CD14-positive monocyte (primary cell): Measurements from ENCODE around the gene CDCP2. TPM values are rescaled to one million over a fixed set of nuclear protein-coding genes. Genes with fewer than 3 reads are reported as not detected.

Experiments used
- DNase-seq, 3 donors: peaks; one replicate each; pipeline ENCODE4 v3.0.0-alpha.2; 2011 to 2022
- H2AFZ ChIP-seq: 2 replicates; pipeline ENCODE4 v1.6.0; 2012; ENCODE audit warnings: mild to moderate bottlenecking, low read depth, low read length, inconsistent platforms; ENCODE audit not compliant: insufficient read depth, poor library complexity, severe bottlenecking
- H3K27ac ChIP-seq, 2 donors: 1 replicate in 1 of 2; 2 replicates in 1 of 2; pipeline ENCODE4 v1.5.1; 2012 to 2013; ENCODE audit warnings: low read length in 2 of 2, control low read depth in 1 of 2, inconsistent platforms in 1 of 2, low read depth in 1 of 2, mild to moderate bottlenecking in 1 of 2
- H3K27me3 ChIP-seq, 2 donors: one replicate each; pipeline versions ENCODE4 v1.6.0 to v1.6.1; 2011 to 2013; ENCODE audit warnings: low read length in 2 of 2; ENCODE audit not compliant: control insufficient read depth in 2 of 2, insufficient read depth in 2 of 2
- H3K36me3 ChIP-seq, 2 donors: replicated peaks in 1 of 2; 1 replicate in 1 of 2; 2 replicates in 1 of 2; pipeline versions ENCODE4 v1.5.1 to v1.6.1; 2012 to 2013; ENCODE audit warnings: low read length in 2 of 2, control low read depth in 1 of 2, inconsistent platforms in 1 of 2, mild to moderate bottlenecking in 1 of 2; ENCODE audit not compliant: insufficient read depth in 2 of 2, control insufficient read depth in 1 of 2
- H3K4me1 ChIP-seq, 2 donors: 1 replicate in 1 of 2; 2 replicates in 1 of 2; pipeline versions ENCODE4 v1.5.1 to v1.6.1; 2012 to 2013; ENCODE audit warnings: low read length in 2 of 2, control low read depth in 1 of 2, inconsistent platforms in 1 of 2, mild to moderate bottlenecking in 1 of 2, moderate library complexity in 1 of 2; ENCODE audit not compliant: insufficient read depth in 2 of 2, control insufficient read depth in 1 of 2
- H3K4me2 ChIP-seq: replicated peaks from 2 replicates; pipeline ENCODE3; 2012; ENCODE audit warnings: low read length, moderate library complexity, mild to moderate bottlenecking; ENCODE audit not compliant: poor library complexity, severe bottlenecking; ENCODE audit errors: extremely low read depth
- H3K4me3 ChIP-seq, 3 experiments: fragments of 200-600 bp in 1 of 3; sonication (generic) in 1 of 3; replicated peaks in 1 of 3; 1 replicate in 2 of 3; 2 replicates in 1 of 3; pipeline ENCODE4 v1.5.1; 2011 to 2013; ENCODE audit warnings: low read length in 3 of 3, mild to moderate bottlenecking in 3 of 3, control low read depth in 2 of 3, low read depth in 2 of 3, inconsistent platforms in 1 of 3, moderate library complexity in 1 of 3
- H3K79me2 ChIP-seq: 2 replicates; pipeline ENCODE4 v1.6.0; 2012; ENCODE audit warnings: mild to moderate bottlenecking, control low read depth, inconsistent platforms, low read length, moderate library complexity; ENCODE audit not compliant: insufficient read depth
- H3K9ac ChIP-seq: 2 replicates; pipeline ENCODE4 v1.6.0; 2017; ENCODE audit warnings: low read length, mild to moderate bottlenecking; ENCODE audit not compliant: insufficient read depth, poor library complexity, severe bottlenecking
- H3K9me3 ChIP-seq, 2 donors: replicated peaks in 1 of 2; 1 replicate in 1 of 2; 2 replicates in 1 of 2; pipeline versions ENCODE4 v1.5.1 to v1.6.1; 2012 to 2013; ENCODE audit warnings: low read length in 2 of 2, control low read depth in 1 of 2; ENCODE audit not compliant: control insufficient read depth in 1 of 2, insufficient read depth in 1 of 2
- H4K20me1 ChIP-seq: 2 replicates; pipeline ENCODE4 v1.6.0; 2012; ENCODE audit warnings: mild to moderate bottlenecking, low read length, control low read depth, moderate library complexity; ENCODE audit not compliant: insufficient read depth
- H3K27ac Mint-ChIP-seq, 7 donors: one replicate each; pipeline ENCODE4 v1.8.0; 2020; ENCODE audit warnings: mild to moderate bottlenecking in 7 of 7, mixed read lengths in 7 of 7, moderate library complexity in 6 of 7, inconsistent platforms in 2 of 7
- H3K27me3 Mint-ChIP-seq, 3 donors: one replicate each; pipeline ENCODE4 v1.8.0; 2021 to 2022; ENCODE audit warnings: low read depth in 3 of 3, mild to moderate bottlenecking in 3 of 3, mixed read lengths in 3 of 3, moderate library complexity in 3 of 3, inconsistent platforms in 1 of 3
- H3K36me3 Mint-ChIP-seq, 2 donors: one replicate each; pipeline ENCODE4 v1.8.0; 2020; ENCODE audit warnings: mixed read lengths in 2 of 2, inconsistent platforms in 1 of 2, mild to moderate bottlenecking in 1 of 2
- H3K4me1 Mint-ChIP-seq: one replicate; pipeline ENCODE4 v1.8.0; 2020; ENCODE audit warnings: mild to moderate bottlenecking, mixed read lengths
- H3K4me3 Mint-ChIP-seq, 2 donors: one replicate each; pipeline ENCODE4 v1.8.0; 2020; ENCODE audit warnings: mild to moderate bottlenecking in 2 of 2, mixed read lengths in 2 of 2, moderate library complexity in 1 of 2
- H3K9me3 Mint-ChIP-seq, 7 donors: one replicate each; pipeline ENCODE4 v1.8.0; 2020 to 2022; ENCODE audit warnings: mixed read lengths in 7 of 7, mild to moderate bottlenecking in 6 of 7, moderate library complexity in 6 of 7, inconsistent platforms in 2 of 7
- CTCF ChIP-seq: fragments of 200-600 bp; IDR thresholded peaks from one replicate; pipeline ENCODE4 v1.8.0; 2022; ENCODE audit warnings: antibody characterized with exemption, mild to moderate bottlenecking
- WGBS: methylation state at CpG from one replicate; pipeline ENCODE4 v1.1.5; 2013; ENCODE audit warnings: missing lambda C conversion rate; ENCODE audit not compliant: insufficient coverage; 5-methylcytosine and 5-hydroxymethylcytosine counted together
- intact Hi-C, 2 donors: fragments of 100-400 bp; cut with micrococcal nuclease; formaldehyde crosslinking; loops; one replicate each; pipeline versions ENCODE4 v1.15.0 to v1.15.1; 2023
- polyA plus RNA-seq, 3 donors: library from polyadenylated mRNA; depleted of rRNA in 1 of 3; unstranded in 2 of 3; stranded (reverse) in 1 of 3; fragments of 300-500 nt in 2 of 3; fragments of >200 nt in 1 of 3; fragmentation: Illumina TruSeq in 2 of 3; gene quantifications; 1 replicate in 2 of 3; 2 replicates in 1 of 3; pipeline ENCODE4 v1.2.3, GENCODE V29; 2012 to 2021

The CDCP2 gene
- polyA plus RNA-seq, 3 donors: 0.09 TPM; not detected in 2

- Histone ChIP-seq H3K4me1 (no peaks in the 10 kb centered on the region), H3K79me2 (no peaks in the 10 kb centered on the region), H3K4me3 (no peak overlapping the region), H3K27ac (no peak overlapping the region), H3K4me2 (no peak overlapping the region), H3K9ac (no peak overlapping the region), H3K36me3 (peaks cover 12 to 17% of the 10 kb centered on the region in 2 donors), H4K20me1 (no peaks in the 10 kb centered on the region), H3K27me3 (no peaks in the 10 kb centered on the region), H2AFZ (no peak overlapping the region), H3K9me3 (no peaks in the 10 kb centered on the region)
- H3K27me3 Mint-ChIP-seq: peaks cover 0 to 1% (median 0%) of the 10 kb centered on the region in 3 donors
- H3K36me3 Mint-ChIP-seq: peaks cover 7 to 16% of the 10 kb centered on the region in 2 donors
- no peak for DNase-seq
- intact Hi-C loops: no loop called here
- no peak overlapping the region for H3K27ac Mint-ChIP-seq
- no peak for TF ChIP-seq CTCF
- 67% methylated on average over 3 of the region's 9 CpGs for WGBS
- peaks cover 4% of the 10 kb centered on the region for H3K4me1 Mint-ChIP-seq
- H3K9me3 Mint-ChIP-seq: no peaks in the 10 kb centered on the region
- no peak overlapping the region for H3K4me3 Mint-ChIP-seq
Observed at GRCh38 chr1:54173681-54174080, 20.9 kb upstream of the CDCP2 start.

- intact Hi-C loops: no loop called here
- Histone ChIP-seq H3K36me3 (peaks cover 7 to 13% of the 10 kb centered on the region in 2 donors), H3K27me3 (no peaks in the 10 kb centered on the region), H3K4me3 (no peak overlapping the region), H3K4me1 (no peaks in the 10 kb centered on the region), H2AFZ (no peak overlapping the region), H3K27ac (no peak overlapping the region), H3K9ac (no peak overlapping the region), H3K9me3 (no peaks in the 10 kb centered on the region), H3K4me2 (no peak overlapping the region), H3K79me2 (no peaks in the 10 kb centered on the region), H4K20me1 (no peaks in the 10 kb centered on the region)
- peaks cover 4% of the 10 kb centered on the region for H3K4me1 Mint-ChIP-seq
- DNase-seq: no peak
- H3K27ac Mint-ChIP-seq: peak overlapping the region in 2 of 7 donors; percentile 70 to 85
- H3K27me3 Mint-ChIP-seq: peaks cover 0 to under 1% (median 0%) of the 10 kb centered on the region in 3 donors
- no peaks in the 10 kb centered on the region for H3K9me3 Mint-ChIP-seq
- no peak overlapping the region for H3K4me3 Mint-ChIP-seq
- H3K36me3 Mint-ChIP-seq: peaks cover 5 to 9% of the 10 kb centered on the region in 2 donors
- TF ChIP-seq CTCF: no peak
- WGBS: 56% methylated on average over 5 of the region's 10 CpGs
Observed at GRCh38 chr1:54172614-54173599, 20.1 kb upstream of the CDCP2 start.
